Activated CD8-positive, alpha-beta T cell treated with anti-CD3 and anti-CD28 coated beads for 36 hours (primary cell): Measurements from ENCODE around the gene ZNF385B. TPM values are rescaled to one million over a fixed set of nuclear protein-coding genes. Genes with fewer than 3 reads are reported as not detected.

Source experiments
- ATAC-seq: fragments of 200-7000 bp; cut with Tn5 transposase; one replicate; pipeline ENCODE4 v1.10.0; 2021; ENCODE audit warnings: mild to moderate bottlenecking, moderate library complexity
- CTCF ChIA-PET: fragments of 350-600 bp; sonication (Branson Sonifier 250); formaldehyde crosslinking; loops from one replicate; lab custom pipeline; 2021; ENCODE audit warnings: antibody characterized with exemption; lab: Charles Lee
- POLR2A ChIA-PET: fragments of 350-600 bp; sonication (Branson Sonifier 250); formaldehyde crosslinking; loops from one replicate; lab custom pipeline; 2021; ENCODE audit warnings: antibody characterized with exemption; lab: Charles Lee
- DNase-seq: peaks from one replicate; pipeline ENCODE4 v3.0.0-alpha.2; 2020
- H3K27ac Mint-ChIP-seq: one replicate; pipeline ENCODE4 v1.8.0; 2021; ENCODE audit warnings: mild to moderate bottlenecking, mixed read lengths
- H3K27me3 Mint-ChIP-seq: one replicate; pipeline ENCODE4 v1.8.0; 2021; ENCODE audit warnings: mixed read lengths
- H3K36me3 Mint-ChIP-seq: one replicate; pipeline ENCODE4 v1.8.0; 2021; ENCODE audit warnings: low read depth, mixed read lengths
- H3K4me1 Mint-ChIP-seq: one replicate; pipeline ENCODE4 v1.8.0; 2021; ENCODE audit warnings: low read depth, mixed read lengths
- H3K4me3 Mint-ChIP-seq: one replicate; pipeline ENCODE4 v1.8.0; 2021; ENCODE audit warnings: mild to moderate bottlenecking, moderate library complexity, mixed read lengths
- H3K9me3 Mint-ChIP-seq: one replicate; pipeline ENCODE4 v1.8.0; 2021; ENCODE audit warnings: mixed read lengths
- CTCF ChIP-seq: fragments of 200-600 bp; IDR thresholded peaks from one replicate; pipeline ENCODE4 v1.8.0; 2022; ENCODE audit warnings: antibody characterized with exemption, mild to moderate bottlenecking
- intact Hi-C: fragments of 100-400 bp; cut with micrococcal nuclease; formaldehyde crosslinking; loops from one replicate; pipeline ENCODE4 v1.10.0; 2022
- total RNA-seq, 2 experiments: library from RNA; stranded (reverse); gene quantifications; one replicate each; pipeline ENCODE4 v1.2.3, GENCODE V29; 2021

ZNF385B gene
- total RNA-seq, 2 experiments from 2014 or later = not detected

GRCh38 chr2:179768765-179769164 is 92.6 kb downstream of the ZNF385B start:
- no peak for DNase-seq
- Mint-ChIP-seq H3K36me3 (no peaks in the 10 kb centered on the region), H3K4me1 (no peaks in the 10 kb centered on the region), H3K27ac (no peak overlapping the region), H3K9me3 (peaks cover 2% of the 10 kb centered on the region), H3K27me3 (peaks cover 7% of the 10 kb centered on the region), H3K4me3 (no peak overlapping the region)
- POLR2A ChIA-PET = no interaction called here
- intact Hi-C loops = no loop called here
- ATAC-seq = no peak
- CTCF ChIA-PET = no interaction called here
- TF ChIP-seq CTCF = no peak

DNA sequence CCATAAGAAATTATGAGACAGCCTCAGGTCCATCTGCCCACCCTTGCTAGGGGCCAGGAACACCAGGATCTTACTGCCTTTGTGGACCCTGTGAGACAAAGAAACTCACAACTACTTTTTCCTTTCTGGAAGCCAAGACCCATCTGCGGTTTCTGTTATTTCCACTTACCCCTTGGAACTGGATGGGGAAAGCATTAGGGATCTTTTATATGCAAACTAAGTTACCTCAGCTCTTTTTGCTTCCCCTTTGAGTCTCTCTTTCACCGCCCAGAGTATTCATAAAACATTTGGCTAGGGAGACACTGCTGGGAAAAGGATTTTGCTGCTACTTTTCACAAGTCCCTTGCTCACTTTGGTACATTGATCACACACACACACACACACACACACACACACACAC is 95.7 kb downstream of the ZNF385B start:
- no peak for ATAC-seq
- POLR2A ChIA-PET = no interaction called here
- no peak overlapping the region for H3K27ac Mint-ChIP-seq
- no peaks in the 10 kb centered on the region for H3K4me1 Mint-ChIP-seq
- H3K27me3 Mint-ChIP-seq = peaks cover 7% of the 10 kb centered on the region
- no peak for TF ChIP-seq CTCF
- no peak overlapping the region for H3K4me3 Mint-ChIP-seq
- H3K9me3 Mint-ChIP-seq = peaks cover 2% of the 10 kb centered on the region
- H3K36me3 Mint-ChIP-seq = no peaks in the 10 kb centered on the region
- intact Hi-C loops = no loop called here
- CTCF ChIA-PET = no interaction called here
- no peak for DNase-seq

- TF ChIP-seq CTCF = no peak
- Mint-ChIP-seq H3K4me3 (no peak overlapping the region), H3K27me3 (peaks cover 7% of the 10 kb centered on the region), H3K4me1 (no peaks in the 10 kb centered on the region), H3K36me3 (no peaks in the 10 kb centered on the region), H3K27ac (no peak overlapping the region), H3K9me3 (peaks cover 2% of the 10 kb centered on the region)
- CTCF ChIA-PET = no interaction called here
- no peak for ATAC-seq
- POLR2A ChIA-PET = no interaction called here
- intact Hi-C loops = no loop called here
- no peak for DNase-seq
Observed at GRCh38 chr2:179764710-179765109, 96.7 kb downstream of the ZNF385B start.

DNA sequence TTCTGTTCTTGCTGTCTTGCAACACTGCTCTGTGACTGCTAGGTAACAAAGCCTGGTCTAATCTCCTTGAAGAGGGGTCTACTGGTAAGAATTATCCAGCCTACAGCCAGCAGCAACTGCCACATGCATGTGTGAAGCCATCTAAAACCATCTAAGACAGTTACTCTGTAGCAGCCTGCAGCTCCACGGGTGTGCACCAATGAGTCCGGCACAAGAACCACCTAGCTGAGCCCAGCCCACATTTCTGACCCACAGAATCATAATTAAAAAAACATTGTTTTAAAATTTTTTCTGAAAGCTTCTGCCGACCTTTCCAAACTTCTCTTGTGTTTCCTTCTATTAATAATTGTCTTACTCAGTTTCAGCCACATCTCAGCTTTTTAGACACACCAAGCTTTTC is 102.8 kb downstream of the ZNF385B start:
- no peak overlapping the region for H3K27ac Mint-ChIP-seq
- POLR2A ChIA-PET = no interaction called here
- H3K4me1 Mint-ChIP-seq = no peaks in the 10 kb centered on the region
- H3K4me3 Mint-ChIP-seq = no peak overlapping the region
- intact Hi-C loops = no loop called here
- DNase-seq (no peak), ATAC-seq (no peak)
- no peak for TF ChIP-seq CTCF
- no peaks in the 10 kb centered on the region for H3K36me3 Mint-ChIP-seq
- peaks cover 6% of the 10 kb centered on the region for H3K27me3 Mint-ChIP-seq
- H3K9me3 Mint-ChIP-seq = no peaks in the 10 kb centered on the region
- CTCF ChIA-PET = interaction anchor here (1.0 to 1.4 kb wide), 2 partner anchors 317 to 333 kb away, joined by 3 to 4 read pairs; no protein-coding TSS in a partner anchor

DNA sequence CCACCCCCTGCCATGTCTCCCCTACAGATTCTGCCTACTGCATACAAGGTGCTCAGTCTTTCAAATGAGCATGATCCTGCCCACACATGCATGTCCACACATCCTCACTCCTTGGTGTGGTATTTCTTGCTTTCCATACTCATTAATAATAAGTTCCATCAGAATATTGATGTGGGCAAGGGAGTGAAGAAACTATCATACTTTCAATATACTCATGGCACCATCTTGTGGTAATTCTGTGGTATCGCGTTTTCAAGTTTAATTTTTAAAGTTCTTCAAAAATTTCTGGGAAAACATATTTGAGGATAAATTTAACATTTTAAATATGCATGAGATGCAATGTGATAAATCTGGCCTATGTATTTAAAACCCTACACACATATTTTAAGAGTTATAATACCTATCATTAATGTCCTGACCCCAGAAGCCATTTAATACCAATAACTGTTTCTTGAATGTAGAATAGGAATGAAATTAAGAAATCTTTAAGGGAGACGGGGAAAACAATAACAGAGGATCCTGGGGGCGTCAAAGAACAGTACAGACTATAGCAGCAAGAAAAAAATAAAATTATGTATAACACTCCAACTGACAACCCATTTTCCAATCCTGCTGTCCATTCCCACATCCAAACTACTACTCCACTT is 110.1 kb downstream of the ZNF385B start:
- no peak for ATAC-seq
- ChIA-PET POLR2A (no interaction called here), CTCF (no interaction called here)
- Mint-ChIP-seq H3K4me1 (no peaks in the 10 kb centered on the region), H3K27ac (no peak overlapping the region), H3K4me3 (no peak overlapping the region), H3K36me3 (no peaks in the 10 kb centered on the region), H3K27me3 (no peaks in the 10 kb centered on the region), H3K9me3 (no peaks in the 10 kb centered on the region)
- DNase-seq = no peak
- peak; percentile 71 for TF ChIP-seq CTCF
- intact Hi-C loops = loop anchor here (2.0 kb wide), 1 partner anchor 328 kb away; no protein-coding TSS in a partner anchor
